Neural cell (in vitro differentiated cells): ENCODE data around the gene DUSP28. TPM values are rescaled to one million over a fixed set of nuclear protein-coding genes. Genes with fewer than 3 reads are reported as not detected.

ENCODE experiments used
- H2AFZ ChIP-seq: fragments of 200-600, 300-800 bp; sonication (generic), shearing (Covaris generic); 2 replicates; pipeline ENCODE4 v1.6.0; 2014; ENCODE audit warnings: low read depth, mild to moderate bottlenecking, antibody characterized with exemption, low read length, moderate library complexity
- H3F3A ChIP-seq: fragments of 200-600 bp; shearing (Covaris generic); 2 replicates; pipeline ENCODE4 v1.6.1; 2016; ENCODE audit warnings: mild to moderate bottlenecking, moderate library complexity, mixed read lengths, antibody characterized with exemption, low read length; ENCODE audit not compliant: insufficient read depth, poor library complexity, severe bottlenecking
- H3K27ac ChIP-seq: fragments of 200-600, 300-800 bp; sonication (generic), shearing (Covaris generic); 2 replicates; pipeline ENCODE4 v1.5.1; 2014; ENCODE audit warnings: mild to moderate bottlenecking, low read length, moderate library complexity
- H3K27me3 ChIP-seq: fragments of 300-800, 200-600 bp; sonication (generic), shearing (Covaris generic); 2 replicates; pipeline ENCODE4 v1.6.0; 2014; ENCODE audit warnings: mild to moderate bottlenecking, low read depth, low read length, moderate library complexity; ENCODE audit not compliant: insufficient read depth
- H3K36me3 ChIP-seq: fragments of 300-800, 200-600 bp; sonication (generic), shearing (Covaris generic); 2 replicates; pipeline ENCODE4 v1.5.1; 2014; ENCODE audit warnings: mild to moderate bottlenecking, antibody characterized with exemption, low read length, moderate library complexity; ENCODE audit not compliant: insufficient read depth
- H3K4me2 ChIP-seq: fragments of 300-800, 200-600 bp; sonication (generic), shearing (Covaris generic); 2 replicates; pipeline ENCODE4 v1.6.0; 2014; ENCODE audit warnings: mild to moderate bottlenecking, low read length
- H3K4me3 ChIP-seq: fragments of 300-800, 200-600 bp; sonication (generic), shearing (Covaris generic); 2 replicates; pipeline ENCODE4 v1.5.1; 2014; ENCODE audit warnings: mild to moderate bottlenecking, low read length, moderate library complexity
- H3K79me2 ChIP-seq: fragments of 200-600 bp; shearing (Covaris generic); replicated peaks from 2 replicates; pipeline ENCODE4 v1.6.0; 2014; ENCODE audit warnings: mild to moderate bottlenecking, low read length, moderate library complexity; ENCODE audit not compliant: insufficient read depth
- H3K9ac ChIP-seq: fragments of 300-800, 200-600 bp; sonication (generic), shearing (Covaris generic); 2 replicates; pipeline ENCODE4 v1.6.1; 2016; ENCODE audit warnings: mild to moderate bottlenecking, low read length, mixed read lengths
- H3K9me2 ChIP-seq: fragments of 200-600 bp; shearing (Covaris generic); 2 replicates; pipeline ENCODE4 v1.6.1; 2016; ENCODE audit warnings: mild to moderate bottlenecking, low read length, mixed read lengths; ENCODE audit not compliant: insufficient read depth
- H3K9me3 ChIP-seq: fragments of 200-600, 300-800 bp; sonication (generic), shearing (Covaris generic); 2 replicates; pipeline ENCODE4 v1.6.1; 2016; ENCODE audit warnings: mild to moderate bottlenecking, mixed run types, low read length, moderate library complexity, mixed read lengths
- H4K20me1 ChIP-seq: fragments of 200-600 bp; shearing (Covaris generic); 2 replicates; pipeline ENCODE4 v1.6.1; 2016; ENCODE audit warnings: mild to moderate bottlenecking, mixed run types; ENCODE audit not compliant: insufficient read depth
- EP300 ChIP-seq: fragments of 450-650 bp; conservative IDR thresholded peaks from 2 replicates; pipeline ENCODE4 v1.6.1; 2014; ENCODE audit warnings: antibody characterized with exemption, mild to moderate bottlenecking, moderate library complexity; ENCODE audit not compliant: poor library complexity, severe bottlenecking
- EZH2 ChIP-seq: fragments of 200-600, 300-800 bp; shearing (Covaris generic), sonication (generic); IDR thresholded peaks from 2 replicates; pipeline ENCODE4 v1.6.1; 2014; ENCODE audit warnings: antibody characterized with exemption, low read length, borderline replicate concordance, mild to moderate bottlenecking; ENCODE audit not compliant: insufficient read depth, poor library complexity, severe bottlenecking
- MXI1 ChIP-seq: fragments of 450-650 bp; conservative IDR thresholded peaks from 2 replicates; pipeline ENCODE4 v1.6.1; 2014; ENCODE audit warnings: antibody characterized with exemption, mild to moderate bottlenecking; ENCODE audit not compliant: poor library complexity, severe bottlenecking
- POLR2AphosphoS5 ChIP-seq: IDR thresholded peaks from 2 replicates; pipeline ENCODE4 v1.6.1; 2012
- RAD21 ChIP-seq: fragments of 450-650 bp; conservative IDR thresholded peaks from 2 replicates; pipeline ENCODE4 v1.6.1; 2014; ENCODE audit warnings: antibody characterized with exemption, mild to moderate bottlenecking, moderate library complexity
- SMC3 ChIP-seq: fragments of 450-650 bp; conservative IDR thresholded peaks from 2 replicates; pipeline ENCODE4 v1.6.1; 2014; ENCODE audit warnings: antibody characterized with exemption, mild to moderate bottlenecking, moderate library complexity; ENCODE audit not compliant: poor library complexity
- TAF1 ChIP-seq: IDR thresholded peaks from 2 replicates; pipeline ENCODE4 v1.6.1; 2012; ENCODE audit warnings: low read depth
- polyA plus RNA-seq: library from polyadenylated mRNA; depleted of rRNA; stranded (reverse); fragments of >200 nt; gene quantifications from 2 replicates; pipeline ENCODE4 v1.2.3, GENCODE V29; 2014
- TF ChIP-seq, protein P1 (sequence below): IDR thresholded peaks from 2 replicates; pipeline ENCODE4 v1.6.1; 2012; ENCODE audit warnings: borderline replicate concordance
- TF ChIP-seq, protein P2 (sequence below): fragments of 450-650 bp; IDR thresholded peaks from 2 replicates; pipeline ENCODE4 v1.5.1; 2014; ENCODE audit warnings: antibody characterized with exemption, mild to moderate bottlenecking, moderate library complexity; ENCODE audit not compliant: poor library complexity, severe bottlenecking

The DUSP28 gene
- polyA plus RNA-seq, 1 donor from 2014 or later: 26.6 TPM

DNA sequence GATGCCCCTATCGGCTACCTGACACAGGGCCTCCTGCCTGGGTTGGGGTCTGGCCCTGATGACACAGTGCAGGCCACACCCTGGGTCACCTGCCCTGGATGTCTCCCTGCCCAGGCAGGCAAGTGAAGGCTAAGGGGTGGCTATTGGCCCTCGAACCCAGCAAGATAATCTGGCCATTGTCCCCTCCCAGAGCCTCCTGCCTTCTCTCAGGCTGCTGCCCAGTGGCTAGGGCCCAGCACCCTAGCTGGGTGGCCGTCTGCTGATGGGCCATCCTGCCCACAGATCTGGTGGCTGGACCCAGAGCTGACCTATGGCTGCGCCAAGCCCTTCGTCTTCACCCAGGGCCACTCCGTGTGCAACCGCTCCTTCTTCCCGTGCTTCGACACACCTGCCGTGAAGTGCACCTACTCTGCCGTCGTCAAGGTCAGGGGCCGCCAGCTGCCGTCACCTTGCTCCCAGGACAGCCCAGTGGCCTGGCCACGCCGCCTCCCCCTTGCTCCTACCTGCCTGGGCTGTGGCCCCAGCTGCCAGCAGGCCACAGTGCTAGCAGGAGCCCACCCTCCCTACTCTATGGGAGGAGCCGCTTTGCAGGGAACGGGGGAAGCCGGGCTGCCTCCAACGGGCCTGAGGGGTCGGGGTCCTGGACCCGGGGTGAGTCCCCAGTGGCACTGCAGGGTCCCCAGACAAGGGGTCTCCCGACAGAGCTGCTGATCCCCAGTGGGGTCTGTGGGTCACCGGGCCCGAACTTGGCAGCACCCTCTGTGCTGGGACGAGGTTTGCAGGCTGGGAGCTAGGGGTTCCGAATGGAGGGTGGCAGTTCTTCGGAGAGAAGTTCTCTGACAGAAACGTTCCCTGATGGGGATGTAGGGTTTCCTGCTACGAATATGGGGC is 12.2 kb downstream of the DUSP28 start (continued):
- TF ChIP-seq MXI1 (no peak), TAF1 (no peak)

DNA sequence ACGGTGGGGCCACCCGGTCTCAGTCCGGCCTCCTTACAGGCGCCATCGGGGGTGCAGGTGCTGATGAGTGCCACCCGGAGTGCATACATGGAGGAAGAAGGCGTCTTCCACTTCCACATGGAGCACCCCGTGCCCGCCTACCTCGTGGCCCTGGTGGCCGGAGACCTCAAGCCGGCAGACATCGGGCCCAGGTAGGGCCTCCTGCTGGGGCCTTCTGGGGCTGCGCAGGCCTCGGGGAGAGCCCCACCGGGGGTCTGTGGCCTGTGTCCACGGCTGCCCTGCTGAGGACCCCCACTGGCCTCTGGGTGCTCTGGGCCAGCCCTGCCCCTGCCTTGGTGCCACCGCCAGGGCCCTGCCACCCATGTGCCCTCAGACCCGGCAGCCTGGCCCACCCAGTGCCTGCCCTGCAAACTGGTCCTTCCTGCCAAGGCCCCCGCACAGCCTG is 12.9 kb downstream of the DUSP28 start:
- TF ChIP-seq MXI1 (no peak), RAD21 (no peak), EP300 (no peak), EZH2 (no peak), SMC3 (no peak), TAF1 (no peak)
- TF ChIP-seq, protein P1, sequence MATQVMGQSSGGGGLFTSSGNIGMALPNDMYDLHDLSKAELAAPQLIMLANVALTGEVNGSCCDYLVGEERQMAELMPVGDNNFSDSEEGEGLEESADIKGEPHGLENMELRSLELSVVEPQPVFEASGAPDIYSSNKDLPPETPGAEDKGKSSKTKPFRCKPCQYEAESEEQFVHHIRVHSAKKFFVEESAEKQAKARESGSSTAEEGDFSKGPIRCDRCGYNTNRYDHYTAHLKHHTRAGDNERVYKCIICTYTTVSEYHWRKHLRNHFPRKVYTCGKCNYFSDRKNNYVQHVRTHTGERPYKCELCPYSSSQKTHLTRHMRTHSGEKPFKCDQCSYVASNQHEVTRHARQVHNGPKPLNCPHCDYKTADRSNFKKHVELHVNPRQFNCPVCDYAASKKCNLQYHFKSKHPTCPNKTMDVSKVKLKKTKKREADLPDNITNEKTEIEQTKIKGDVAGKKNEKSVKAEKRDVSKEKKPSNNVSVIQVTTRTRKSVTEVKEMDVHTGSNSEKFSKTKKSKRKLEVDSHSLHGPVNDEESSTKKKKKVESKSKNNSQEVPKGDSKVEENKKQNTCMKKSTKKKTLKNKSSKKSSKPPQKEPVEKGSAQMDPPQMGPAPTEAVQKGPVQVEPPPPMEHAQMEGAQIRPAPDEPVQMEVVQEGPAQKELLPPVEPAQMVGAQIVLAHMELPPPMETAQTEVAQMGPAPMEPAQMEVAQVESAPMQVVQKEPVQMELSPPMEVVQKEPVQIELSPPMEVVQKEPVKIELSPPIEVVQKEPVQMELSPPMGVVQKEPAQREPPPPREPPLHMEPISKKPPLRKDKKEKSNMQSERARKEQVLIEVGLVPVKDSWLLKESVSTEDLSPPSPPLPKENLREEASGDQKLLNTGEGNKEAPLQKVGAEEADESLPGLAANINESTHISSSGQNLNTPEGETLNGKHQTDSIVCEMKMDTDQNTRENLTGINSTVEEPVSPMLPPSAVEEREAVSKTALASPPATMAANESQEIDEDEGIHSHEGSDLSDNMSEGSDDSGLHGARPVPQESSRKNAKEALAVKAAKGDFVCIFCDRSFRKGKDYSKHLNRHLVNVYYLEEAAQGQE: no peak
- TF ChIP-seq, protein P2, sequence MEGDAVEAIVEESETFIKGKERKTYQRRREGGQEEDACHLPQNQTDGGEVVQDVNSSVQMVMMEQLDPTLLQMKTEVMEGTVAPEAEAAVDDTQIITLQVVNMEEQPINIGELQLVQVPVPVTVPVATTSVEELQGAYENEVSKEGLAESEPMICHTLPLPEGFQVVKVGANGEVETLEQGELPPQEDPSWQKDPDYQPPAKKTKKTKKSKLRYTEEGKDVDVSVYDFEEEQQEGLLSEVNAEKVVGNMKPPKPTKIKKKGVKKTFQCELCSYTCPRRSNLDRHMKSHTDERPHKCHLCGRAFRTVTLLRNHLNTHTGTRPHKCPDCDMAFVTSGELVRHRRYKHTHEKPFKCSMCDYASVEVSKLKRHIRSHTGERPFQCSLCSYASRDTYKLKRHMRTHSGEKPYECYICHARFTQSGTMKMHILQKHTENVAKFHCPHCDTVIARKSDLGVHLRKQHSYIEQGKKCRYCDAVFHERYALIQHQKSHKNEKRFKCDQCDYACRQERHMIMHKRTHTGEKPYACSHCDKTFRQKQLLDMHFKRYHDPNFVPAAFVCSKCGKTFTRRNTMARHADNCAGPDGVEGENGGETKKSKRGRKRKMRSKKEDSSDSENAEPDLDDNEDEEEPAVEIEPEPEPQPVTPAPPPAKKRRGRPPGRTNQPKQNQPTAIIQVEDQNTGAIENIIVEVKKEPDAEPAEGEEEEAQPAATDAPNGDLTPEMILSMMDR: no peak
- no peak overlapping the region for H2AFZ ChIP-seq
- H3K79me2 ChIP-seq: peaks cover 6% of the 10 kb centered on the region
- H3K27ac ChIP-seq: no peak overlapping the region
- H3K9me3 ChIP-seq: no peaks in the 10 kb centered on the region
- no peaks in the 10 kb centered on the region for H3K27me3 ChIP-seq
- no peaks in the 10 kb centered on the region for H3K36me3 ChIP-seq
- H3K9ac ChIP-seq: no peak overlapping the region
- no peak overlapping the region for H3K4me3 ChIP-seq
- H3F3A ChIP-seq: no peaks in the 10 kb centered on the region
- no peak overlapping the region for H3K4me2 ChIP-seq
- no peaks in the 10 kb centered on the region for H4K20me1 ChIP-seq
- H3K9me2 ChIP-seq: no peaks in the 10 kb centered on the region

DNA sequence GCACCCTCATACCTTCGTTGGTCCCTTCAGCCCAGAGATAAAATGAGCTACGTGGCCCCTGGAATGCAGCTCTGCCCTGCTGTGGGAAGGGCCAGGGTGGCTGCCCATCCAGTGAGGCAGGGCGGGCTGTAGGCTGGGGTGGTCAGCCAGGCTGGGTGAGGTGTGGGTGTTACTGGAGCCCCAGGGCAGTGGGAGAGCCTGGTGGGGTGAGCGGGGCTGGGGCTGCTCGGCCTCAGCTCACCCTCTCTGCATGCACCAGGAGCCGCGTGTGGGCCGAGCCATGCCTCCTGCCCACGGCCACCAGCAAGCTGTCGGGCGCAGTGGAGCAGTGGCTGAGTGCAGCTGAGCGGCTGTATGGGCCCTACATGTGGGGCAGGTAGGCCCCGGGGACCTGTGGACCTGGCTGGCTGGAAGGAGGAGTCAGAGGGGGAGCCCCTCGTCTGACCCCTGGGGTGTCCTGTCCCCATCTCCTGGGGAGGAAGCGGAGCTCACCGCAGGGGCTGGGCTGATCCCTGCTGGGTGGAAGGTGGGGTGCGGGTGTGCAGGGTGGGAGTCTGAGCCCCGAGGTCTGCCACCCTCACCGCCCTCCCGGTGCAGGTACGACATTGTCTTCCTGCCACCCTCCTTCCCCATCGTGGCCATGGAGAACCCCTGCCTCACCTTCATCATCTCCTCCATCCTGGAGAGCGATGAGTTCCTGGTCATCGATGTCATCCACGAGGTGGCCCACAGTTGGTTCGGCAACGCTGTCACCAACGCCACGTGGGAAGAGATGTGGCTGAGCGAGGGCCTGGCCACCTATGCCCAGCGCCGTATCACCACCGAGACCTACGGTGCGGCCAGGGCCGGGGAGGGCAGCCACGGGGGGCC is 13.6 kb downstream of the DUSP28 start:
- Histone ChIP-seq H4K20me1 (no peaks in the 10 kb centered on the region), H3K9ac (no peak overlapping the region), H3K4me3 (no peak overlapping the region), H3K4me2 (no peak overlapping the region), H3K27ac (no peak overlapping the region), H3F3A (no peaks in the 10 kb centered on the region), H2AFZ (no peak overlapping the region), H3K36me3 (no peaks in the 10 kb centered on the region), H3K9me2 (no peaks in the 10 kb centered on the region), H3K27me3 (no peaks in the 10 kb centered on the region), H3K9me3 (no peaks in the 10 kb centered on the region), H3K79me2 (peaks cover 6% of the 10 kb centered on the region)
- TF ChIP-seq, protein P2: no peak
- TF ChIP-seq MXI1 (no peak), POLR2AphosphoS5 (no peak), SMC3 (no peak), EZH2 (no peak), EP300 (no peak), RAD21 (no peak), TAF1 (no peak)
- TF ChIP-seq, protein P1: no peak
